Mammary epithelial cell (primary cell): ENCODE measurements around the gene CD22.

ENCODE experiments used
- CTCF ChIP-seq, 2 donors: IDR thresholded peaks in 1 of 2; conservative IDR thresholded peaks in 1 of 2; 2 replicates each; pipeline ENCODE4 v1.5.1; 2011 to 2012; ENCODE audit warnings: inconsistent platforms in 2 of 2, low read length in 2 of 2, mild to moderate bottlenecking in 2 of 2, control low read depth in 1 of 2, low read depth in 1 of 2; ENCODE audit not compliant: insufficient read depth in 1 of 2; ENCODE audit errors: extremely low read depth in 1 of 2
- EZH2 ChIP-seq: IDR thresholded peaks from 2 replicates; pipeline ENCODE4 v1.6.1; 2012; ENCODE audit warnings: low read length, inconsistent platforms, borderline replicate concordance

- TF ChIP-seq CTCF (conservative IDR thresholded peaks at IDR 0.05 in 1 of 2, IDR thresholded peaks at IDR 0.05 in 1 of 2; ENCODE audit: extremely low read depth in 1 of 2, insufficient read depth in 1 of 2, low read depth in 1 of 2, low read length in 2 of 2): no peak
- no peak for TF ChIP-seq EZH2
Observed at GRCh38 chr19:35389192-35389861, 60.3 kb downstream of the CD22 start.
